Measurements from ENCODE around the gene CCDC9. TPM values are rescaled to one million over a fixed set of nuclear protein-coding genes. Genes with fewer than 3 reads are reported as not detected.

CCDC9 gene
- total and polyA plus RNA-seq, 4 donors, result 1.4 to 8.1 (median 5.4) TPM

- H3K36me3 ChIP-seq (ENCODE audit: control insufficient read depth in 4 of 4, insufficient read depth in 3 of 4, low read depth in 1 of 4, low read length in 3 of 4), result peaks cover 0 to 3% (median 1%) of the 10 kb centered on the region in 4 donors
- no peak overlapping the region for H3K27ac ChIP-seq (ENCODE audit: low read depth in 1 of 2, low read length in 2 of 2)
- WGBS, result 95% methylated on average over 5 of the region's 5 CpGs
- TF ChIP-seq EGR1 (IDR thresholded peaks at IDR 0.05; ENCODE audit: low read depth in 2 of 2) (no peak), RAD21 (IDR thresholded peaks at IDR 0.05) (no peak), RXRA (IDR thresholded peaks at IDR 0.05) (no peak), TAF1 (conservative IDR thresholded peaks at IDR 0.05) (no peak), HNF4G (IDR thresholded peaks at IDR 0.05) (no peak), JUND (IDR thresholded peaks at IDR 0.05) (no peak), ZBTB33 (IDR thresholded peaks at IDR 0.05) (no peak), FOXA1 (IDR thresholded peaks at IDR 0.05) (no peak), FOXA2 (IDR thresholded peaks at IDR 0.05) (no peak)
- H3K9ac ChIP-seq (ENCODE audit: low read depth in 1 of 2, low read length in 2 of 2), result no peak overlapping the region
- no peaks in the 10 kb centered on the region for H3K27me3 ChIP-seq (ENCODE audit: control insufficient read depth in 4 of 4, insufficient read depth in 4 of 4, low read length in 3 of 4)
- no peak for DNase-seq (ENCODE audit: low spot score)
- peaks cover 7 to 14% (median 10%) of the 10 kb centered on the region in 4 donors for H3K4me1 ChIP-seq (ENCODE audit: control insufficient read depth in 4 of 4, insufficient read depth in 4 of 4, low read length in 3 of 4)
- H3K9me3 ChIP-seq (ENCODE audit: control insufficient read depth in 4 of 4, low read length in 3 of 4), result no peaks in the 10 kb centered on the region
- no peak overlapping the region for H3K4me3 ChIP-seq (ENCODE audit: low read depth in 1 of 3, low read length in 3 of 3)
Measured at GRCh38 chr19:47253970-47254369, 2.4 kb upstream of the CCDC9 start.

GRCh38 chr19:47256693-47257410 lies 527 bp downstream of the CCDC9 start:
- Histone ChIP-seq H3K4me3 (ENCODE audit: low read depth in 1 of 3, low read length in 3 of 3) (peak overlapping the region in 1 of 3 donors; percentile 76), H3K36me3 (ENCODE audit: control insufficient read depth in 4 of 4, insufficient read depth in 3 of 4, low read depth in 1 of 4, low read length in 3 of 4) (peaks cover 9 to 23% (median 13%) of the 10 kb centered on the region in 4 donors), H3K27me3 (ENCODE audit: control insufficient read depth in 4 of 4, insufficient read depth in 4 of 4, low read length in 3 of 4) (no peaks in the 10 kb centered on the region), H3K9ac (ENCODE audit: low read depth in 1 of 2, low read length in 2 of 2) (no peak overlapping the region), H3K27ac (ENCODE audit: low read depth in 1 of 2, low read length in 2 of 2) (peak overlapping the region; percentile 83 to 86), H3K4me1 (ENCODE audit: control insufficient read depth in 4 of 4, insufficient read depth in 4 of 4, low read length in 3 of 4) (peaks cover 7 to 14% (median 10%) of the 10 kb centered on the region in 4 donors), H3K9me3 (ENCODE audit: control insufficient read depth in 4 of 4, low read length in 3 of 4) (no peaks in the 10 kb centered on the region)
- peak; percentile 100 for DNase-seq (ENCODE audit: low spot score)
- TF ChIP-seq JUND (IDR thresholded peaks at IDR 0.05), result peak in 1 of 2 donors; percentile 7
- peak; percentile 82 for TF ChIP-seq SP1 (IDR thresholded peaks at IDR 0.05)
- peak in 1 of 2 donors; percentile 4 for TF ChIP-seq HNF4A (conservative IDR thresholded peaks at IDR 0.05)
- peak; percentile 91 for TF ChIP-seq ATF3 (IDR thresholded peaks at IDR 0.05)
- peak; percentile 11 to 46 for TF ChIP-seq EGR1 (IDR thresholded peaks at IDR 0.05; ENCODE audit: low read depth in 2 of 2)
- TF ChIP-seq CTCF (IDR thresholded peaks at IDR 0.05; ENCODE audit: low read depth, low read length, missing input control), result no peak
- WGBS, result 1% methylated on average over 52 of the region's 52 CpGs
